Mucosa of descending colon (tissue), 3 donors: ENCODE results near the gene ACOX2. TPM values are rescaled to one million over a fixed set of nuclear protein-coding genes. Genes with fewer than 3 reads are reported as not detected.
A peak's percentile ranks its signal among the peaks of the same experiment; 100 is the strongest.

Experiments used
- ATAC-seq: fragments of 200-7000 bp; cut with Tn5 transposase; one replicate; pipeline ENCODE4 v1.9.1; 2020; ENCODE audit warnings: mild to moderate bottlenecking, moderate library complexity
- DNase-seq, 3 donors: peaks; one replicate each; pipeline ENCODE4 v3.0.0-alpha.2; 2020
- H3K36me3 ChIP-seq: fragments of 200-600 bp; one replicate; pipeline ENCODE4 v1.8.0; 2021; ENCODE audit warnings: low read depth, mild to moderate bottlenecking
- H3K4me1 ChIP-seq: fragments of 200-600 bp; one replicate; pipeline ENCODE4 v1.8.0; 2021; ENCODE audit warnings: low read depth, mild to moderate bottlenecking
- H3K4me3 ChIP-seq: fragments of 200-600 bp; one replicate; pipeline ENCODE4 v1.8.0; 2021; ENCODE audit warnings: mild to moderate bottlenecking
- H3K9me3 ChIP-seq: fragments of 200-600 bp; one replicate; pipeline ENCODE4 v1.8.0; 2021; ENCODE audit warnings: mild to moderate bottlenecking
- CTCF ChIP-seq: fragments of 200-600 bp; IDR thresholded peaks from one replicate; pipeline ENCODE4 v1.8.0; 2022; ENCODE audit warnings: antibody characterized with exemption, mild to moderate bottlenecking
- intact Hi-C, 2 donors: fragments of 100-400 bp; cut with DNase I in 1 of 2; cut with micrococcal nuclease in 1 of 2; formaldehyde crosslinking; loops; one replicate each; pipeline versions ENCODE4 v1.11.0 to v1.11.1; 2022; cut with DNase I, micrococcal nuclease
- total RNA-seq, 3 donors: library from RNA; stranded (reverse); fragmentation: NEBNext Ultra II Directional in 2 of 3; extraction: Animal tissue kit (Norgen Biotek cat#: 25700) in 2 of 3; gene quantifications; one replicate each; pipeline versions ENCODE4 v1.2.1 to v1.2.4, GENCODE V29; 2021 to 2023
- donor health status: DM: no; HTN: no; CAD: no; lungs with moderate emphysema.
- donor health status: DM: no; HTN: no; CAD: no.
- donor health status: DM: no; HTN: yes; CAD: no.

Gene ACOX2
- total RNA-seq, 3 donors from 2014 or later, result 34.8 to 51.2 (median 48.9) TPM

- peaks cover 37% of the 10 kb centered on the region for H3K4me1 ChIP-seq
- no peak for TF ChIP-seq CTCF
- no peak overlapping the region for H3K4me3 ChIP-seq
- no peaks in the 10 kb centered on the region for H3K36me3 ChIP-seq
- peak; percentile 1 for ATAC-seq
- no peak for DNase-seq
- intact Hi-C loops, result loop anchor here in 1 of 2 donors (10.0 kb wide), 1 partner anchor 103 kb away; the partner anchor contains the start of gene PDHB
- H3K9me3 ChIP-seq, result no peaks in the 10 kb centered on the region
Measured at GRCh38 chr3:58537412-58538301, 667 bp upstream of the ACOX2 start.

- ATAC-seq, result peak; percentile 77
- DNase-seq, result peak; percentile 72 to 89 (median 81)
- H3K4me1 ChIP-seq, result peaks cover 44% of the 10 kb centered on the region
- H3K36me3 ChIP-seq, result no peaks in the 10 kb centered on the region
- no peaks in the 10 kb centered on the region for H3K9me3 ChIP-seq
- no peak overlapping the region for H3K4me3 ChIP-seq
- no peak for TF ChIP-seq CTCF
- intact Hi-C loops, result loop anchor here in 1 of 2 donors (10.0 kb wide), 1 partner anchor 101 kb away; the partner anchor contains the start of gene PDHB
Measured at GRCh38 chr3:58535531-58536500, 1.2 kb downstream of the ACOX2 start.

- DNase-seq, result no peak
- Histone ChIP-seq H3K9me3 (no peaks in the 10 kb centered on the region), H3K36me3 (no peaks in the 10 kb centered on the region), H3K4me3 (no peak overlapping the region), H3K4me1 (peaks cover 44% of the 10 kb centered on the region)
- TF ChIP-seq CTCF, result no peak
- ATAC-seq, result no peak
- intact Hi-C loops, result loop anchor here in 1 of 2 donors (10.0 kb wide), 1 partner anchor 100 kb away; the partner anchor contains the start of gene PDHB
Measured at GRCh38 chr3:58534592-58535494, 2.1 kb downstream of the ACOX2 start.

- intact Hi-C loops, result loop anchor here in 1 of 2 donors (10.0 kb wide), 1 partner anchor 98 kb away; the partner anchor contains the start of gene PDHB
- Histone ChIP-seq H3K4me1 (peaks cover 39% of the 10 kb centered on the region), H3K36me3 (no peaks in the 10 kb centered on the region), H3K9me3 (no peaks in the 10 kb centered on the region), H3K4me3 (no peak overlapping the region)
- ATAC-seq (peak; percentile 54), DNase-seq (peak; percentile 79 to 86 (median 85))
- peak; percentile 82 for TF ChIP-seq CTCF
Measured at GRCh38 chr3:58532794-58533220, 4.2 kb downstream of the ACOX2 start.
